Fibroblast of upper back skin (primary cell): ENCODE measurements around the gene ZBTB25.

Source experiments
- DNase-seq: peaks from one replicate; pipeline ENCODE4 v3.0.0-alpha.2; 2013

ZBTB25 gene

DNA sequence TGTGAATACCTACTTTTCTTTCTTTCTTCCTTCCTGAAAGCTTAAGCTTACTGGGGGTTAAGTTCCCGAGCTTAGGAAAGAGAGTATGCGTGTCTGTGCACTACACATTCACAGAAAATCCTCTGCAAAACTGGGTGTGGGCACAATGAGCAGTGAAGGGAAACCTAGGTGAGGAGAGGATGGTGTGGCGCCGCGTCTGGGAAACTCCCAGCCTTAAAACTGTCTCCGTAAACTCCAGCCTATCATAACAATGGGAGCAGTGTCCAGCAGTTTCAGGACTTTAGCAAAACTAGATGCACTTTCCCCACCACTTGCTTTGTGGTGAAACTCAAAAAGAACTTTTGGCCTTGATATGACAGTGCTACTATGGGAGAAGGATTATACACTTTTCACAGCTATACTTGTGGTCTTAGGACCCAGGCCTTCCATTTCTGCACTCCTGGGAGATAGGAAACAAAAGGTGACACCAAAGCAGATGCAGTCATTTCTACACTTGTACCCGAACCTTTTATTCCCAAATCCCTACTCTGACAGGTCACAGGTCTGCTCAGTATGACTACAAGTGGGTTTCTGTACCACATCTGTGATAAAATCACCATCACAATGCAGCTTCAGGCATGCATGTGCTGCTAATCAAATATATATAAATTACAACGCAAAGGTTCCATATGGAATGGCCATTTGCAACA lies 27.9 kb downstream of the ZBTB25 start:
- no peak for DNase-seq

DNA sequence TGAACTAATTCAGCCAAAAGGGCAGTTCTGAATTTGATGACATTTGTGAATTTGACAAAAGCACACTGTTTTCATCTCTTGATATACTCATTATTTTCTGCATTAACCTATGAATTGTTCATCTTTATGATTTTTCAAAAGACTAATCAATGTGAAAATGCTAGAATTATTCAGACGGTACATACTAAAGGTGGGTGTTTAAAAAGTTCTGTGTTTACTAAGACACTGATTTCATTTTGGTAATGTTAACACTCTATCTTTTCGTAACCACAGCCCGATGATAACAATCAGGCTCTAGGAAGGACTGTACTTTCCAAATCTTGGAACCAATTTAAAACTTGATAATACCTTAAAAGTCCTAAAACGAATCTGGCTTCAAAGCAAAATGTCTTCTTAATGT lies 28.9 kb downstream of the ZBTB25 start:
- DNase-seq, result no peak

DNA sequence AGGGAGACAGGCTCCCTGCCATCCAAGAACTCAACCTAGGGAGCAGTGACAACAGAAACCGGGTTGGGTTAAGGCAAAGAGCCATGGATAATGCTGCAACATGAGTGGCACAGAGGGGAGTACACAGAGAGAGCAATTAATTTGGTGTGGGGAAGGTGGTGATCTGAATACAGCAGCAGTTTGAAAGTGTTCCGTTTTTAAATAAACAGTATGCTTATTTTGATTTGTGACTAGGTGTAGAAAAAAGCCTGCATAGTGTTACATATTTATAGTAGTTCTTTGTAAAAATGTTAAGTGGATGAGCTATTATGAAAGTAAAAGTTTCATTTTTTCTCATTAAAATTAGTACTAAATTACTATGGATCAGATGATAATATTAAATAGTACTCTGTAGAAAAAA lies 29.6 kb downstream of the ZBTB25 start:
- DNase-seq, result no peak

DNA sequence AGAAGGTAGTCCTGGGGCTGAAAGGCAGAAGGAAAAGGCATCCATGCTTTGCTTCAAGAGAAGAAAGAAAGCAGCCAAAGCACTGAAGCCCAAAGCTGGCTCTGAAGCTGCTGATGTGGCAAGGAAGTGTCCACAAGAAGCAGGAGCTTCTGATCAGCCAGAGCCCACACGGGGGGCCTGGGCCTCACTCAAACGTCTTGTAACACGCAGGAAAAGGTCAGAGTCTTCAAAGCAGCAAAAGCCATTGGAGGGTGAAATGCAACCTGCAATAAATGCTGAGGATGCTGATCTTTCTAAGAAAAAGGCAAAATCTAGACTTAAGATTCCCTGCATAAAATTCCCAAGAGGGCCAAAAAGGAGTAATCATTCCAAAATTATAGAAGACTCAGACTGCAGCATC lies 35.2 kb downstream of the ZBTB25 start:
- DNase-seq, result no peak

DNA sequence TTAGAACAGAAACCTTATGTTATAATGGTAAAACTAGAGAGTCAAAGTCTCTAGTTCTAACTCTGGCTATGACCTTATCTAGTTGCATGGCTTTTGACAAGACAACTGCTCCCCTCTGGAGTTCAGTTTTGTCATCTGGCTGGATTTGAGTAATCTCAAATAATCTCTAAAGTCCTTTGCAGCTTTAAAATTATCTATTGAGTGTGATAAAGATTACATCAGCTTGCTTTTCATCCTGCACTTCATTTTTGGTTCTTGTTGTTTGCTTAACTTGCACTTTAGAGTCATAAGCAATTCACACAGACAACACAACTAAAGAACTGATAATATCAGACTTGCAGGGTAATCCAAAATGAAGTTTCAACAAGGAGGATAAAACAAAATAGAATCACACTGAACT lies 36.1 kb downstream of the ZBTB25 start:
- no peak for DNase-seq

DNA sequence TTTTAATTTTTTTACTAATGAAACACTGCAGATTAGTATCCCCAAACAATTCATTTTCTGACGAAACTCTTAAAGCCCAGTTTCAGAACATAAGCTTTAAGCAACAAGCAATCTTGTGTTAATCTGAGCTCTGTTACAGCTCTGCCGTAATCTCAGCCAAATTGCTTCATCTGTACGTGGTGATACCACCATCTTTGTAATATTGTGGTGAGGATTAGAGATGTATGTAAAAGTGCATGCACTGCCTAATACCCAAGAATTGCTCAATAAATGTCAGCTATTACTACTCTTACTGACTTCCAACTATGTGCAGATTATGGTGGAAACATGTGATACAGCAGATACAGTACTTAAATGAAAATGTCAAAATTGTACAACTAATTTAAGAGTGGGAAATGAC lies 36.5 kb downstream of the ZBTB25 start:
- no peak for DNase-seq

DNA sequence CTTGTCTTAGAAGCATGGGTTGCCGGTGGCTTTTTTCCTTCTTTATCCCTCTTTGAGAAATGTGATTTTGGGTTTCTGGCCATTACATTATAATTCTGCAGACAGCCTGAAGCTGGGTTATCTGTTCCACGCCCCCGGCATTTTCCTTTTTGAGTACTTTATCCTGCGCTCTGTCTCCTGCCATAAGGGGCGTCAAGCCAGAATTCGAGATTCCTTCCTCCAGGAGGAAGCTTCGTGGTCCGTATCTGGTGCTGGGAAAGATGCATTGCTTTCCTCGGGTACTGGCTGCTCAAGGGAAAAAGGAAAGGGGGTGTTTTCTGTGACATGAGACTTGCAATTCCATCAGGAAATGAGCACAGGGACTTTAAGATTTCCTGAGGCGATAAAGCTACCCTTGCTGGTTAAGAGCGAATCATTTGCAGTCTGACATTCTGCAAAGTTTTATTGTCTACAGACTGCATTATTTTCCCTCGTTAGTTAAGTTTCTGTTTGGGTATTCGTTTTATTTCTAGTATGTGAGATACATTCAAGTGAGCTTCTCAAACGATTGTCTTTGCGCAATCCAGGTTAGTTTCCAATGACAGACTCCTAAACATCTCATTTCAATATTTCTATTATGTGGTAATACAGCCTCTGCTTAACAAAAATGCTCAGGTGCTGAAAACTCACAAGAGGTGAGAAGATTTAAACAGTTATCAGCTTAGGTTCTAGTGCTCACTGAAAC lies 37.6 kb downstream of the ZBTB25 start:
- DNase-seq, result peak; percentile 63

DNA sequence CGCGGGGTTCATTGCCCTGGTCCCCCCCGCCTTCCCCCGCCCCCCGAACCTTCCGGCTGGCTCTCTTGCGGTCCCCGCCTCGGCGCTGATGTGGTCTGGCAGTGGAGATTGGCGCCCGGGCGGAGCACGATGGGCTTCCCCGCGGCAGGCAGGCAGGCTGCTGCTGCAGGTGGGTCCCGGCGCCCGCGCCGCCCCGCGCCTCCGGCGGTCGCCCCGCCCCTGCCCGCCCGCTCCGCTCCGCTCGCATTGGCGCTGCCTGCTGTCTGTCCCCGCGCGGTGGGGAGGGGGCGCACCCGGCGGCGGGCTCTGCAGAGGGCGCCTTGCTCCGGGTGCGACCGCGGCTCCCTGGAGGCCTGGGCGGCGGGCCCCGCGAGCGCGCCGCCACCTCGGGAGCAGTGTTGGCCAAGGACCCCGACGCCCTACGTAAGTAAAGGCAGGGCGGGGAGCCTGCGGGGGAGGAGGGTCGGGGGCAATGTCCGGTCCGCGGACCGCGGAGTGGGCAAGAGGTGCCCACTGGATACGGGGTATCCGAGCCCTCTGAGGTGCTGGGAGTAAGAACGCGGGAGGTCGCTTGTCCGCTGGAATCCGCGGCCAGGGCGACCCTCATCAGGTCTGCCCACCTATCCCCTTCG lies 38.3 kb downstream of the ZBTB25 start, which contains the start of gene AKAP5:
Gene AKAP5, plus strand, starts transcription at position 309 of the 632 bp plus-strand sequence. CDS start 2,896 bp downstream, outside the sequence.
- DNase-seq, result peak; percentile 32

DNA sequence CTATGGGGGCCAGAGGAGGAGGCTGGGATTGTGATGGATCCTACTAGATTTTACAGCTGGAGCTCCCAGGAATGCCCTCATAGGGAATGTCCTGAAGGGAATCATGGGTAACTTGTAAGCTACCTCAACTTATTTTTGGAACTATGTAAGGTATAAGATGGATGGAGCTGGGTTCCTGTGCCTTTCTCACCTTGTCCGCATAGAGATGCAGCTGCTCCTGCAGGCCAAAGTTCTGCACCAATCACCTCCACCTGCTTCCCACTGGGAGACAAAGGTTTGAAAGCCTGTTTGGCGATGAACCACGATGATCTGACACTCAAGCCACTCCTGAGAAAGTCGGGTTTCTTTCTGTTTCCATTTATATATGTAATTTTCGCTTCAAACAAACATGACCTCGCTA lies 39.0 kb downstream of the ZBTB25 start:
- no peak for DNase-seq

DNA sequence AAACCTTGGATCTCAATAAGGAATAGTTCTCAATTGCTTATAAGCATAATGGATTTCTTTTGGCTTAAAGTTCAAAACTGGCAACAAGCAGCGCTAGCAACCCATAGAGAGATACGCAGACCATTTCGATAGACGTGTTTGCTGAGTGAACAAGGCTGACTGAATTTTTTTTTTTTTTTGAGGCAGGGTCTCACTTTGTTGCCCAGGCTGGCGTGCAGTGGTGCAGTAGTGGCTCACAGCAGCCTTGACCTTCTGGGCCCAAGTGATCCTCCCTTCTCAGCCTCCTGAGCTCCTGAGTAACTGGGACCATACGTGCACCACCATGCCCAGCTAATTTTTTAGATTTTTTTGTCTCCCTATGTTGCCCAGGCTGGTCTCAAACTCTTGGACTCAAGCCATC lies 39.8 kb downstream of the ZBTB25 start:
- DNase-seq, result no peak

DNA sequence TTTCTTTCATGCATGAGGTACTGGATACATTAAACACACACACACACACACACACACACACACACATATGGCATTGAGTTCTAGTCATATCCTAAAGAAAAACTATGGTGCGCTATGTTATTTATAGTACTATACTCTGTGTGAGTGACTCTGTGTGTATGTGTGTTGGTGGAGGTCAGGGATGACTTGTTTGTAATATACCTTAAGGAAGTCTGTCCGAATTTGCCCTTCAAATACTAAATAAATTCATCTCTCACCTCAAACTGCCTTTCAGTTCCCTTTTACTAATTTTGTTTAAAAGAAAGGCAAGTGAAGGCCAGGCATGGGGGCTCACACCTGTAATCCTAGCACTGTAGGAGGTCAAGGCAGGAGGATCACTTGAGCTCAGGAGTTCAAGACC lies 40.4 kb downstream of the ZBTB25 start:
- no peak for DNase-seq

DNA sequence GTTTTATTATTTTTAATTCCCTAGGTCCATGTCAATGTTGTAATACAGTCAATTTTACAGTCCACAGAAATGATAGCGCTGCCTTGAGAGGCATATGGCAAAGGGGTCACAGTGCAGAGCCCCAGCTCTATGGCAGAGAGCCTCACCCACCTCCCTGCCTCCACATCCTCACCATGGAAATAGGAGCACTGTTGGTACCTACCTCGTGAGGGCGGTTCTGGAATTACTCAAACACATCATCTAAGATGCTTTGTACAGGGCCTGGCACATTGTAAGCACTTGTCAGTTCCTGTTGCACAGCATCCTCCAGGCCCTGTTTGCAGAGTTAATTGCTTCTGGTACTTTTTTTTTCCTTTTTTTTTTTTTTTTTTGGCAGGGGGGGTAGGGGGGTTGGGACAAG lies 42.4 kb downstream of the ZBTB25 start:
- DNase-seq, result no peak

DNA sequence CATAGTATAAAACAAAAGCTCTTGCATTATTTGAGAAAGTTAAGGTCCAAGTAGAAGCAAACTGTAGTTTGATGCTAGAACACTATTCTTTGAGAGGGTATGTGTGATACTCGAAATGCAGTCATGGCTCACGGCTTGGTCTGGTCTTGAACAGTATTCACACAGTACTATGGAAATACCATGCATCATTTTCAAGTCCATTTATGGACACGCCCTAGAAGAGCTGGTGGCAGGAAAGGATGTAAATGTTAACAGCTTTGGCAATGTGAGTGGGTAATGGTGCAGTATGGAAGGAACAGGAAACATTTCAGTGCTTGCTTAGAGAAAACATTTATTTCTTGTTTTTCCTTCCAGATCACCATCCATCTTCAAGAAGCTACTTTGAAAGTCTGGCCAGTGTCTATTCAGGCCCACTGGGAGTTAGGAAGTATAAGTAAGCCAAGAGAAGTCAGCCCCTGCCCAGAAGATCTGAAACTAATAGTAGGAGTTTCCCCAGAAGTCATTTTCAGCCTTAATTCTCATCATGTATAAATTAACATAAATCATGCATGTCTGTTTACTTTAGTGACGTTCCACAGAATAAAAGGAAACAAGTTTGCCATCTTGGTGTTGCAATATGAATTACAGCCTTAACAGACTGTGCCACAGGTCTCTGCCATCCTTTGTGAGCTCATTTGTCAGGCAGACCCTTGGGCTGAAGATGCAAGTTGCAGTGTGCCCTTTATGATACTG lies 44.1 kb downstream of the ZBTB25 start:
- DNase-seq, result no peak

DNA sequence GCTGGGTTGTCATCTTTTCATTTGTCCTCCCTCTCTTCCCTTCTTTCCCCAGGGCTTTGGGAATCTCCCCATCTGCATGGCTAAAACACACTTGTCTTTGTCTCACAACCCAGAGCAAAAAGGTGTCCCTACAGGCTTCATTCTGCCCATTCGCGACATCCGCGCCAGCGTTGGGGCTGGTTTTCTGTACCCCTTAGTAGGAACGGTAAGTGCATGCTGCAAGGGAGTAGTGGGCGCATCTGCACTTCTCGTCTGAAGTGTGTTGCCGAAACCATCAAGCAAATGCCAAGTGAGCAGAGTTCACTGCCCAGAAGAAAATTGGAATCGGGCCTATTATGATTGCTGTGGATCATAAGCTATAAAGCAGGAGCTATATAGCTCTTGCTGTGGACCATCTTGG lies 49.0 kb downstream of the ZBTB25 start:
- DNase-seq, result no peak

DNA sequence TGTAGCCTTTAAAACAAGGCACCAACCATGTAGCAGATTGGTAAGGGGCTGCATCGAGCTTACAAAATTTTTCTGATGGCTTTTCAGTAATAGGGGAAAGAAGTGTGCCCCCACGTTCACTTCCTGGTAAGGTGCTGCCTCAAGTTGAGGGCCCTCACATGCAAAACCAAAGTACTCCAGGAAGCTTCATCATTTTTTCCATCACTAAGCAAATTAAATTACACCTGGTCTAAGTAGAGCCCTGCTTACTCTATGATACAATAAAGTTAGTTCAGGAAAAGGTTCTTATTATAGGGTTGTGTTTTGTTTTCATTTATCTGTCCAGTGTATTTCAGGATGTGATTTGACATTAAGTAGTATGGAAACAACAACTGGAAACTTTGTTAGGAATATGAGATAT lies 53.4 kb downstream of the ZBTB25 start:
- DNase-seq, result no peak

DNA sequence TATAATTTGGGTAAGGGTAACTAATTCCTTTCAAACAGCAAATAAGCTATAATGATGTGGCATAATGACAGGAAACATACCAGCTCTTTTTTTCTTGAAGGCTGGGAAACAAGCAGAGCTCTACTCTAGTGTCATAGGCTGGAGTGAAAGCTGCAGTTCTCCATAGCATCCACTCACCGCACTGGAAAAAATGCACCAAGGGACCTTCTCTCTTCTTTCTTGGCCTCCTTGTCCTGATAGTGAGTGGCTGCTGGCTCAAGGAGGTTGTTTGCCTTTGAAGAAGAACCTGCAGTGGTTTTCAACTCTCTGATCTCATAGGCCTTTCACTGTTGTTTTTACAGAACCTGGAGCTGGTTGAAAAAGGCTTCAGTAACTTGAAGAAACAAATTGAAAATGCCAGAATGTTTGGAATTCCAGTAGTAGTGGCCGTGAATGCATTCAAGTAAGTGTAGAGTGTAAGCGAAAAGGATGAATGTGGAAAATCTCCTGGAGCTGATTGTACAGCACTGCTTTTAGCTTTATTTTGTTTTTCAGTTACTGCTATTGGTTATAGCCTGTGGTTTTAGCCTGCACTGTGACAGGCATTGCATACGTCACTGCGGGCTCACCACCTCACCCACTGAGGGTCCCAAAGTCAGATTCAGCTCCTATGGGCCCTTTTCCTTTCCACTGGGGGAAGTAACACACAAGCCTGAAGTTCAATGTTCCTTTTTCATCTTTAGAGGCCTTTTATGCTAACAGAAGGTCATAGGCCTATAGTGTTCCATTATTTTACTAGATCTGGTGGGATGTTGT lies 55.6 kb downstream of the ZBTB25 start:
- DNase-seq, result no peak

DNA sequence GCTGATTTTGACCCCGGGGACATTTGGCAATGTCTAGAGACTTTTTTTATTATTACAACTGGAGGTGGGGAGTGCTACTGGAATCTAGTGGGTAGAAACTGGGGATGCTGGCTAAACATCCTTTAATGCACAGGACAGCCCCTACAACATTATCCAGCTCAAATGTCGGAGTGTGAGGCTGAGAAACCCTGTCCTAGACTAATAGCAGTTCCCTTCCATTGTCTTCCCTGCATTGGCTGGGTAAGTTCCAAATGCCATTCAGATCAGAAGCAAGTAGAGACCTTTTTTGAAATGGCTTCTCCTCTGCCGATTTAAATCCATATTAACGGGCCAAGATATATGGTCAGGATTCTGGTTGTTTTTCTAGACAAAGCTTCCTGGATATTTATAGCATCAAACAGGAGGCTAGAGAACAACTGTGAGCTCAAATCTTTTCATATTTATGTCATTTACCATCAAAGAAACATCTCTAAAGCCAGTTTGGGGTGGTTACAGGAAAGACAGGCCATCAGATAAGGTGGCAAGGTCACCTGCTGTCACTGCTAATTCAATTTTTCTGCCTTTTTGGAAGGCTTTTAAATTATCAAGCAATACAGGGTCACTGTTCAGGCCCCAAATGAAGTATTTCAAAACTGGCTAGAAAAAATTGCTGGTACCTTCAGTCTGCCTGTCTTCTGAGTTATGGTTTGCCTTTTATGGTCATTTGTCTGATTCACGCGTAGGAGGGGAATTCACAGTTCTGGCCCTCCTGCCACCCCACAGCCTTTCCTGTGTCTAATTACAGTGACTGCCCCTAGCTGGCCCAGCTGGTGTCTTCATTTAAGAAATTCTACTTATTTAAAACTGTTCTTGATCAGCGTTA lies 58.4 kb downstream of the ZBTB25 start:
- DNase-seq, result peak; percentile 82

DNA sequence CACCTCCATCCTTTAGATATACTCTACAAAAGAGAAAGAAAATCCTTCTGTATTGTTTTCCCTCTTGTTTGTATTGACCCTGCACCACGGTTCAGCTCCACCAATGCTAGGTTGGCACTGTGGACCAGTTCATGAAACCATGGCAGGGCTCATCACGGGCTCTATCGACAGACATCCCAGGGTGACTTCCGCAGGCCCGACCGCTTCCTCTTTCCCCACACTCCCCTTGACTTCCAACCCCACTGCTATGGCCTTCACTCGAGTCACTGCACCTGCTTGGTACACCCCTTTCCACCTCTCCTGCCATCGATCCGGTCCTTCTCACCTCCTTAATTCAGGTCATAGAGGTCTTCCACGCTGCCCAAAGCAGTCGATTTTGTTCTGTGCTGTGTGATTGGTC lies 59.5 kb downstream of the ZBTB25 start:
- no peak for DNase-seq

DNA sequence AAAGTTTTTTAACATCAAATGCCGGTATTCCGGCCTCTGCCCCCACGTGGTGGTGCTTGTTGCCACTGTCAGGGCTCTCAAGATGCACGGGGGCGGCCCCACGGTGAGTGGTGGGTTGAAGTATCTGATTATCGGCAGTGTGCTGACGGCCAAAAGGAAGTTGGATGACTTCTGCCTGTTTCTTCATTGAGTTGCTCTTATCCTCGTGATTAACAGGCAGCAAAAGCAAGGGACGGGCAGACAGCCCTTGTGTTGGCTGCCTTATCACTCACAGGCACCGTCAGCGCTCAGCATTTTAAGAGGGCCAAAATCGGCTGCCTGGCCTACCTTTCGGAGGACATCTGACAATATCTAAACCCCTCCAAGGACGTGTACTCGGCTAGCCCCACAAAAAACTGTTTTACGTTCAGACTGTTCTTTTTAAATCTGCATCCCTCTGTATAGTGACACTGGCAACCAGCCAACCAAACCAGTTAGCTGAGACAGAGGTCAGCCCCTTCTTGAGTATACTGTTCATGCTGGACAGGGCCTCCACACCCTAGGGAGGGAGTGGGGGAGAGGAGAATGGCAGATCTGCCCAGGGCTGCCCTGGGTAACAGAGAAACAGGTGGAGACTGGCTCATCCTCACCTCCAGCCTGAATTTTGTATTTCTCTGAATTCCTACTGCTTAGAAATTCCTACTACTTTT lies 61.2 kb downstream of the ZBTB25 start:
- DNase-seq, result no peak

DNA sequence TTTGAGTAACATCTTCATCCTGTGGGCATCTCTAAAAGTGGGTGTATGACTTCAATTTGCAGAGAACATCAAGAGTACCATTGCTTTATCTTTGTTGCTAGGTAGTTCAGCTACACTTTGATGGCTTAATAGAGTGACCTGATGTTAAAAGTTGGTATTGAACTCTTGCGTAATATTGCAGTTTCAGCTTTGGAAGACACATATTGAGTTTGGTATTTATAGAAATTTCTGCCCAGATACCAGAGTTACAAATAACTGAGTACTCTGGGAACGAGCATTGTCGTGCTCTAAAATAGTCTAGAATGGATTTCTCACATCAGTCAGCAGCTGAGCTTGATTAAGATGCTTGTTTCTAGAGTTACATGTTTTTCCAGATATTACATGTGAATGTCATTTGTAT lies 63.1 kb downstream of the ZBTB25 start:
- peak; percentile 39 for DNase-seq

DNA sequence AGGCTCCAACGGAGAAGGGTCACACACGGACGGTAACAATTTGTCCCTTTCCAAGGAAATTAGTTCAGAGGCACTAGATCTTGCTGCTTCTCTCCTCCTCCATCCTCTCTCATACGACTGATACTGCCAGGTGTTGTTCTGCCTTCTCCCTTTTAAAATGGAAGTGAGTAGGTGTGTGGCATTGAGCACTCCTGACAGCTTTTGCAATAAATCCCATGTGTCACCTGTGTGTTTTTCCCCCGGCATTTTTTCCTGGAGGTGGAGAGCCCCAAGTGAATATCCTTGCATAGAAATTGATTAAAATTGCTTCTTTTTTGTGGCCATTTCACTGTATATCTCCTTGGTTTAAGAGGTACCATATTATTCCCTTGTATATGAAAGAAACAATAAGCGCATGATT lies 64.5 kb downstream of the ZBTB25 start:
- no peak for DNase-seq
